GM23248 (cell line): ENCODE measurements around the gene NRG3. TPM values are rescaled to one million over a fixed set of nuclear protein-coding genes. Genes with fewer than 3 reads are reported as not detected.
A peak's percentile ranks its signal among the peaks of the same experiment; 100 is the strongest.

ENCODE experiments used
- DNase-seq: peaks from one replicate; pipeline ENCODE4 v3.0.0-alpha.2; 2015
- H2AFZ ChIP-seq: fragments of 200-600 bp; sonication (generic); 2 replicates; pipeline ENCODE4 v1.6.1; 2016; ENCODE audit warnings: antibody characterized with exemption
- H3F3A ChIP-seq: fragments of 200-600 bp; sonication (generic); 2 replicates; pipeline ENCODE4 v1.6.1; 2016; ENCODE audit warnings: mild to moderate bottlenecking, antibody characterized with exemption, mixed run types; ENCODE audit not compliant: insufficient read depth
- H3K27ac ChIP-seq: fragments of 200-600 bp; sonication (generic); 2 replicates; pipeline ENCODE4 v1.5.1; 2016; ENCODE audit warnings: mild to moderate bottlenecking
- H3K27me3 ChIP-seq: fragments of 200-600 bp; sonication (generic); replicated peaks from 2 replicates; pipeline ENCODE4 v1.6.1; 2016; ENCODE audit warnings: mild to moderate bottlenecking; ENCODE audit not compliant: insufficient read depth
- H3K36me3 ChIP-seq: fragments of 200-600 bp; sonication (generic); 2 replicates; pipeline ENCODE4 v1.6.1; 2016; ENCODE audit warnings: low read depth, mild to moderate bottlenecking
- H3K4me1 ChIP-seq: fragments of 200-600 bp; sonication (generic); 2 replicates; pipeline ENCODE4 v1.6.1; 2016; ENCODE audit warnings: mild to moderate bottlenecking; ENCODE audit not compliant: insufficient read depth
- H3K4me2 ChIP-seq: fragments of 200-600 bp; sonication (generic); one replicate; pipeline ENCODE4 v1.6.1; 2016; ENCODE audit warnings: mild to moderate bottlenecking; ENCODE audit not compliant: unreplicated experiment
- H3K4me3 ChIP-seq: fragments of 200-600 bp; sonication (generic); 2 replicates; pipeline ENCODE4 v1.5.1; 2016; ENCODE audit warnings: mild to moderate bottlenecking
- H3K79me2 ChIP-seq: fragments of 200-600 bp; sonication (generic); 2 replicates; pipeline ENCODE4 v1.6.1; 2016; ENCODE audit warnings: mild to moderate bottlenecking; ENCODE audit not compliant: insufficient read depth
- H3K9ac ChIP-seq: fragments of 200-600 bp; sonication (generic); 2 replicates; pipeline ENCODE4 v1.6.1; 2016; ENCODE audit warnings: mild to moderate bottlenecking
- H3K9me2 ChIP-seq: fragments of 200-600 bp; sonication (generic); 2 replicates; pipeline ENCODE4 v1.6.1; 2016; ENCODE audit warnings: mixed run types, mild to moderate bottlenecking, moderate library complexity; ENCODE audit not compliant: insufficient read depth
- H3K9me3 ChIP-seq: fragments of 200-600 bp; sonication (generic); one replicate; pipeline ENCODE4 v1.6.1; 2017; ENCODE audit warnings: low read depth
- H4K20me1 ChIP-seq: fragments of 200-600 bp; sonication (generic); 2 replicates; pipeline ENCODE4 v1.6.0; 2016; ENCODE audit not compliant: insufficient read depth
- EZH2 ChIP-seq: fragments of 200-600 bp; sonication (generic); IDR thresholded peaks from 2 replicates; pipeline ENCODE4 v1.6.1; 2018; ENCODE audit warnings: antibody characterized with exemption, mild to moderate bottlenecking; ENCODE audit not compliant: insufficient read depth, poor library complexity, severe bottlenecking
- EZH2phosphoT487 ChIP-seq: fragments of 200-600 bp; sonication (generic); IDR thresholded peaks from 2 replicates; pipeline ENCODE4 v1.6.1; 2018; ENCODE audit warnings: antibody characterized with exemption, moderate library complexity, mild to moderate bottlenecking, low read depth; ENCODE audit not compliant: insufficient read depth
- WGBS, 2 experiments: methylation state at CpG; one replicate each; pipeline ENCODE4 v1.1.6; 2015 to 2017; ENCODE audit warnings: low lambda C conversion rate in 2 of 2, low coverage in 1 of 2; ENCODE audit errors: missing lambda C conversion rate in 2 of 2; 5-methylcytosine and 5-hydroxymethylcytosine counted together
- in situ Hi-C: fragments of 300-500 bp; cut with MboI; formaldehyde crosslinking; loops from 2 replicates; pipeline ENCODE4 v1.15.0; 2020
- polyA plus RNA-seq: library from polyadenylated mRNA; unstranded; fragments of >200 nt; fragmentation: Nextera tagmentation; extraction: Ambion mirVana; gene quantifications from 2 replicates; pipeline ENCODE4 v1.2.1, GENCODE V29; 2016
- total RNA-seq: library from RNA; depleted of rRNA; stranded (reverse); fragments of >200 nt; shearing (Covaris generic); gene quantifications from 2 replicates; pipeline ENCODE4 v1.2.3, GENCODE V29; 2014

The NRG3 gene
- total and polyA plus RNA-seq, 2 experiments from 2014 or later, result not detected

- in situ Hi-C loops, result no loop called here
- Histone ChIP-seq H3K4me2 (no peak overlapping the region), H3K9ac (no peak overlapping the region)
Observed at GRCh38 chr10:82865366-82865765, 990.4 kb downstream of the NRG3 start.

GRCh38 chr10:82866424-82867020, 991.5 kb downstream of the NRG3 start:
- Histone ChIP-seq H3K9me3 (no peaks in the 10 kb centered on the region), H3K4me1 (peaks cover 6% of the 10 kb centered on the region; the same call in 1 of the 2 replicates), H3K4me3 (no peak overlapping the region), H3K79me2 (no peaks in the 10 kb centered on the region), H3F3A (0 out of 2 replicates have a peak, but pooled peaks cover 4% of the 10 kb centered on the region), H3K9ac (no peak overlapping the region), H3K36me3 (no peaks in the 10 kb centered on the region), H3K4me2 (no peak overlapping the region), H4K20me1 (no peaks in the 10 kb centered on the region), H3K27me3 (no peaks in the 10 kb centered on the region), H3K27ac (no peak overlapping the region), H3K9me2 (no peaks in the 10 kb centered on the region), H2AFZ (no peak overlapping the region)
- in situ Hi-C loops, result no loop called here
- WGBS, 2 experiments, result 17 to 23% methylated on average over 6 of the region's 6 CpGs
- DNase-seq, result peak; percentile 67
- TF ChIP-seq EZH2 (no peak), EZH2phosphoT487 (peak; percentile 93)

More at GRCh38 chr10:82865366-82865765, 990.4 kb downstream of the NRG3 start:
- TF ChIP-seq EZH2 (no peak), EZH2phosphoT487 (no peak)
- Histone ChIP-seq H3K27ac (no peak overlapping the region), H3K4me3 (no peak overlapping the region), H3K36me3 (no peaks in the 10 kb centered on the region), H4K20me1 (no peaks in the 10 kb centered on the region), H3K27me3 (no peaks in the 10 kb centered on the region), H3K9me3 (no peaks in the 10 kb centered on the region), H3K79me2 (no peaks in the 10 kb centered on the region), H3F3A (0 out of 2 replicates have a peak, but pooled peaks cover 4% of the 10 kb centered on the region), H3K9me2 (no peaks in the 10 kb centered on the region), H3K4me1 (peaks cover 6% of the 10 kb centered on the region; the same call in 1 of the 2 replicates), H2AFZ (no peak overlapping the region)
- no peak for DNase-seq
- WGBS, 2 experiments, result 20 to 22% methylated on average over 1 of the region's 1 CpG

GRCh38 chr10:82867056-82867455, 992.1 kb downstream of the NRG3 start:
- Histone ChIP-seq H3K9me3 (no peaks in the 10 kb centered on the region), H3K27me3 (no peaks in the 10 kb centered on the region), H3K4me2 (no peak overlapping the region), H3K4me1 (peaks cover 6% of the 10 kb centered on the region; the same call in 1 of the 2 replicates), H3K9me2 (no peaks in the 10 kb centered on the region), H3K4me3 (no peak overlapping the region), H4K20me1 (no peaks in the 10 kb centered on the region), H3K9ac (no peak overlapping the region), H3K79me2 (no peaks in the 10 kb centered on the region), H3K36me3 (no peaks in the 10 kb centered on the region), H3F3A (0 out of 2 replicates have a peak, but pooled peaks cover 4% of the 10 kb centered on the region), H2AFZ (no peak overlapping the region), H3K27ac (no peak overlapping the region)
- in situ Hi-C loops, result no loop called here
- 52 to 56% methylated on average over 3 of the region's 3 CpGs for WGBS, 2 experiments
- no peak for TF ChIP-seq EZH2phosphoT487
- DNase-seq, result no peak

GRCh38 chr10:82874671-82875070, 999.7 kb downstream of the NRG3 start:
- no peak overlapping the region for H2AFZ ChIP-seq
- H3K79me2 ChIP-seq, result no peaks in the 10 kb centered on the region
- H3K4me1 ChIP-seq, result no peaks in the 10 kb centered on the region
- no peak overlapping the region for H3K9ac ChIP-seq
- 28 to 39% methylated on average over 1 of the region's 1 CpG for WGBS, 2 experiments
- H3K36me3 ChIP-seq, result no peaks in the 10 kb centered on the region
- no peaks in the 10 kb centered on the region for H3K9me2 ChIP-seq
- no peak for TF ChIP-seq EZH2phosphoT487
- TF ChIP-seq EZH2, result no peak
- no peaks in the 10 kb centered on the region for H3F3A ChIP-seq
- H4K20me1 ChIP-seq, result no peaks in the 10 kb centered on the region
- in situ Hi-C loops, result no loop called here
- H3K4me3 ChIP-seq, result no peak overlapping the region
- H3K4me2 ChIP-seq, result no peak overlapping the region
- no peak overlapping the region for H3K27ac ChIP-seq
- peak; percentile 46 for DNase-seq
- no peaks in the 10 kb centered on the region for H3K27me3 ChIP-seq
- no peaks in the 10 kb centered on the region for H3K9me3 ChIP-seq
